ENCODE results near the gene RPUSD4.

Gene RPUSD4

GRCh38 chr11:126214441-126214840, 3.0 kb upstream of the RPUSD4 start:
- H3K79me2 ChIP-seq (ENCODE audit: insufficient read depth, low read length), result peaks cover 79% of the 10 kb centered on the region

GRCh38 chr11:126212089-126212660, 725 bp upstream of the RPUSD4 start:
- Histone ChIP-seq H2AFZ (ENCODE audit: low read length) (peak overlapping the region; percentile 77), H3K79me2 (ENCODE audit: insufficient read depth, low read length) (peaks cover 63% of the 10 kb centered on the region), H3K36me3 (ENCODE audit: insufficient read depth, low read length) (peaks cover 4% of the 10 kb centered on the region; the same call in 1 of the 2 replicates), H3K27me3 (ENCODE audit: insufficient read depth, low read length, poor library complexity, severe bottlenecking) (no peaks in the 10 kb centered on the region), H3F3A (ENCODE audit: low read depth) (no peaks in the 10 kb centered on the region), H4K20me1 (ENCODE audit: insufficient read depth, low read length, poor library complexity, severe bottlenecking) (peaks cover under 1% of the 10 kb centered on the region), H3K9me3 (ENCODE audit: insufficient read depth, low read depth, low read length) (no peaks in the 10 kb centered on the region), H3K4me3 (ENCODE audit: low read length, poor library complexity, severe bottlenecking) (peak overlapping the region; percentile 90), H3K9me2 (replicated peaks; ENCODE audit: low read depth, low read length) (no peaks in the 10 kb centered on the region), H3K9ac (ENCODE audit: low read depth, low read length, poor library complexity, severe bottlenecking) (peak overlapping the region; percentile 82), H3K4me1 (ENCODE audit: insufficient read depth, low read length, poor library complexity, severe bottlenecking) (peaks cover 43% of the 10 kb centered on the region), H3K4me2 (ENCODE audit: low read depth, low read length, poor library complexity, severe bottlenecking) (peak overlapping the region; percentile 95)
- no peak for TF ChIP-seq CTCF (conservative IDR thresholded peaks at IDR 0.05; ENCODE audit: low read length)
- no peak for TF ChIP-seq EZH2phosphoT487 (IDR thresholded peaks at IDR 0.05; ENCODE audit: borderline replicate concordance)

More at GRCh38 chr11:126214441-126214840, 3.0 kb upstream of the RPUSD4 start:
- no peaks in the 10 kb centered on the region for H3K9me2 ChIP-seq (replicated peaks; ENCODE audit: low read depth, low read length)
- H4K20me1 ChIP-seq (ENCODE audit: insufficient read depth, low read length, poor library complexity, severe bottlenecking), result peaks cover 5% of the 10 kb centered on the region
- peaks cover 53% of the 10 kb centered on the region for H3K4me1 ChIP-seq (ENCODE audit: insufficient read depth, low read length, poor library complexity, severe bottlenecking)
- no peak overlapping the region for H2AFZ ChIP-seq (ENCODE audit: low read length)
- peak overlapping the region; percentile 14 for H3K4me3 ChIP-seq (ENCODE audit: low read length, poor library complexity, severe bottlenecking)
- no peaks in the 10 kb centered on the region for H3F3A ChIP-seq (ENCODE audit: low read depth)
- TF ChIP-seq CTCF (conservative IDR thresholded peaks at IDR 0.05; ENCODE audit: low read length), result no peak
- no peak for TF ChIP-seq EZH2phosphoT487 (IDR thresholded peaks at IDR 0.05; ENCODE audit: borderline replicate concordance)
- peak overlapping the region; percentile 41 for H3K4me2 ChIP-seq (ENCODE audit: low read depth, low read length, poor library complexity, severe bottlenecking)
- no peaks in the 10 kb centered on the region for H3K9me3 ChIP-seq (ENCODE audit: insufficient read depth, low read depth, low read length)
- H3K9ac ChIP-seq (ENCODE audit: low read depth, low read length, poor library complexity, severe bottlenecking), result no peak overlapping the region
- no peaks in the 10 kb centered on the region for H3K27me3 ChIP-seq (ENCODE audit: insufficient read depth, low read length, poor library complexity, severe bottlenecking)
- H3K36me3 ChIP-seq (ENCODE audit: insufficient read depth, low read length), result no peaks in the 10 kb centered on the region; the same call in 1 of the 2 replicates

GRCh38 chr11:126210871-126211235, 597 bp downstream of the RPUSD4 start:
- peak overlapping the region; percentile 98 for H3K4me2 ChIP-seq (ENCODE audit: low read depth, low read length, poor library complexity, severe bottlenecking)
- H3K4me3 ChIP-seq (ENCODE audit: low read length, poor library complexity, severe bottlenecking), result peak overlapping the region; percentile 90
- peaks cover 38% of the 10 kb centered on the region for H3K4me1 ChIP-seq (ENCODE audit: insufficient read depth, low read length, poor library complexity, severe bottlenecking)
- peak overlapping the region; percentile 82 for H2AFZ ChIP-seq (ENCODE audit: low read length)
- TF ChIP-seq EZH2phosphoT487 (IDR thresholded peaks at IDR 0.05; ENCODE audit: borderline replicate concordance), result no peak
- no peak for TF ChIP-seq CTCF (conservative IDR thresholded peaks at IDR 0.05; ENCODE audit: low read length)
- no peaks in the 10 kb centered on the region for H3F3A ChIP-seq (ENCODE audit: low read depth)
- H3K36me3 ChIP-seq (ENCODE audit: insufficient read depth, low read length), result peaks cover 4% of the 10 kb centered on the region; the same call in 1 of the 2 replicates
- no peaks in the 10 kb centered on the region for H3K9me2 ChIP-seq (replicated peaks; ENCODE audit: low read depth, low read length)
- no peaks in the 10 kb centered on the region for H3K9me3 ChIP-seq (ENCODE audit: insufficient read depth, low read depth, low read length)
- H3K9ac ChIP-seq (ENCODE audit: low read depth, low read length, poor library complexity, severe bottlenecking), result peak overlapping the region; percentile 82
- H3K79me2 ChIP-seq (ENCODE audit: insufficient read depth, low read length), result peaks cover 54% of the 10 kb centered on the region
- H3K27me3 ChIP-seq (ENCODE audit: insufficient read depth, low read length, poor library complexity, severe bottlenecking), result no peaks in the 10 kb centered on the region
- no peaks in the 10 kb centered on the region for H4K20me1 ChIP-seq (ENCODE audit: insufficient read depth, low read length, poor library complexity, severe bottlenecking)

Data from Loucy (cell line).